Measurements from ENCODE around the gene ODAM.

- TF ChIP-seq, protein P1, sequence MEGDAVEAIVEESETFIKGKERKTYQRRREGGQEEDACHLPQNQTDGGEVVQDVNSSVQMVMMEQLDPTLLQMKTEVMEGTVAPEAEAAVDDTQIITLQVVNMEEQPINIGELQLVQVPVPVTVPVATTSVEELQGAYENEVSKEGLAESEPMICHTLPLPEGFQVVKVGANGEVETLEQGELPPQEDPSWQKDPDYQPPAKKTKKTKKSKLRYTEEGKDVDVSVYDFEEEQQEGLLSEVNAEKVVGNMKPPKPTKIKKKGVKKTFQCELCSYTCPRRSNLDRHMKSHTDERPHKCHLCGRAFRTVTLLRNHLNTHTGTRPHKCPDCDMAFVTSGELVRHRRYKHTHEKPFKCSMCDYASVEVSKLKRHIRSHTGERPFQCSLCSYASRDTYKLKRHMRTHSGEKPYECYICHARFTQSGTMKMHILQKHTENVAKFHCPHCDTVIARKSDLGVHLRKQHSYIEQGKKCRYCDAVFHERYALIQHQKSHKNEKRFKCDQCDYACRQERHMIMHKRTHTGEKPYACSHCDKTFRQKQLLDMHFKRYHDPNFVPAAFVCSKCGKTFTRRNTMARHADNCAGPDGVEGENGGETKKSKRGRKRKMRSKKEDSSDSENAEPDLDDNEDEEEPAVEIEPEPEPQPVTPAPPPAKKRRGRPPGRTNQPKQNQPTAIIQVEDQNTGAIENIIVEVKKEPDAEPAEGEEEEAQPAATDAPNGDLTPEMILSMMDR (IDR thresholded peaks at IDR 0.05) = no peak
- TF ChIP-seq POLR2A (IDR thresholded peaks at IDR 0.05) = no peak
These were observed 3.9 kb upstream of the ODAM start for GRCh38 chr4:70191647-70192046.

All from esophagus squamous epithelium (tissue), 4 donors.